ENCODE results near the gene KCNH4. TPM values are rescaled to one million over a fixed set of nuclear protein-coding genes. Genes with fewer than 3 reads are reported as not detected.

Gene KCNH4
- total RNA-seq, 1 experiment from 2014 or later, result 0.28 TPM

DNA sequence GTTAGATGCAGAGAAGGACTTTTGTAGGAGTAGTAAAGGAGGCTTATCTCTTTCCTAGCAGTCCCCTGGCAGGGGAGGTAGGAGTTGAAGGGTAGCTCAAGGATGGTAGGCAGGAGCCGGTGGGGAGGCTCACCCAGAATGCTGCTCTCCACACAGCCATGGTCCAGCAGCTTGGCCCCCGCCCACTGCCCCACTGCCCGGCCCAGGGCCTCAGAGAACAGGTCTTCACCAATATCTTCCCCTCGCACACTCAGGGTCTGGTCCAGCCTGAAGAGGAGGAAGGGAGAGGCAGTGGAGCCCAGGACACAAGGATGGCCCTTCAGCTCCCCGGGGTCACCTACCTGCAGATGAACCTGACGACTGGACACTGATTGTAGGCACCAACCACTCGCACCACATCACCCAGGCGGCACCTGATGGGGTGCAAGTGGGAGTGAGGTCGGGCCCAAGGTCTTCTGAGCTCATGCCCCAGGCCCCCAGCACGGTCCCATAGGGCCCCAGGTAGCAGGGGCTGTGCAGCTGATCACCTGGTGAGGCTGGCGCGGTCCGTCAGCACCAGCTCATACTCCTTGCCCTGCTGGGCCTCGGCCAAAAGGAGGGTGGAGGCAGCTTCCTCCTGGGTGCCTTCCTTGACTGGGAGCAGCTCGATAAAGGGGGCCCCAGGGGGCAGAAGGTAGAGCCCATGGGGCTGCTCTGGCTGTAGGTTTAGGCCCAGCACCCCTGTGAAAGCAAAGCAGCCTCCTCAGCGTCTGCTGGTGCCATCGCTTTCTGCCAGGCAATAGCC lies 9.7 kb upstream of the KCNH4 start:
- H3K4me1 ChIP-seq (ENCODE audit: insufficient read depth, low read length, poor library complexity, severe bottlenecking), result no peaks in the 10 kb centered on the region
- H3K27me3 ChIP-seq (replicated peaks; ENCODE audit: insufficient read depth, low read depth, low read length, poor library complexity), result no peaks in the 10 kb centered on the region
- no peak overlapping the region for H3K27ac ChIP-seq (ENCODE audit: low read depth, low read length, poor library complexity, severe bottlenecking)
- H3K4me3 ChIP-seq (ENCODE audit: low read depth, low read length, poor library complexity, severe bottlenecking), result no peak overlapping the region
- TF ChIP-seq, protein P1, sequence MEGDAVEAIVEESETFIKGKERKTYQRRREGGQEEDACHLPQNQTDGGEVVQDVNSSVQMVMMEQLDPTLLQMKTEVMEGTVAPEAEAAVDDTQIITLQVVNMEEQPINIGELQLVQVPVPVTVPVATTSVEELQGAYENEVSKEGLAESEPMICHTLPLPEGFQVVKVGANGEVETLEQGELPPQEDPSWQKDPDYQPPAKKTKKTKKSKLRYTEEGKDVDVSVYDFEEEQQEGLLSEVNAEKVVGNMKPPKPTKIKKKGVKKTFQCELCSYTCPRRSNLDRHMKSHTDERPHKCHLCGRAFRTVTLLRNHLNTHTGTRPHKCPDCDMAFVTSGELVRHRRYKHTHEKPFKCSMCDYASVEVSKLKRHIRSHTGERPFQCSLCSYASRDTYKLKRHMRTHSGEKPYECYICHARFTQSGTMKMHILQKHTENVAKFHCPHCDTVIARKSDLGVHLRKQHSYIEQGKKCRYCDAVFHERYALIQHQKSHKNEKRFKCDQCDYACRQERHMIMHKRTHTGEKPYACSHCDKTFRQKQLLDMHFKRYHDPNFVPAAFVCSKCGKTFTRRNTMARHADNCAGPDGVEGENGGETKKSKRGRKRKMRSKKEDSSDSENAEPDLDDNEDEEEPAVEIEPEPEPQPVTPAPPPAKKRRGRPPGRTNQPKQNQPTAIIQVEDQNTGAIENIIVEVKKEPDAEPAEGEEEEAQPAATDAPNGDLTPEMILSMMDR (conservative IDR thresholded peaks at IDR 0.05; ENCODE audit: low read depth, low read length), result no peak
- no TSS peak for BruUV-seq (replicated peaks)
- intact Hi-C loops (cut with micrococcal nuclease; ENCODE audit: unreplicated experiment), result no loop called here
- H3K9me3 ChIP-seq (ENCODE audit: low read depth, low read length, poor library complexity, severe bottlenecking), result no peaks in the 10 kb centered on the region
- DNase-seq (ENCODE audit: low spot score), result no peak
- ChIA-PET CTCF (interaction anchor here (1.0 kb wide), 1 partner anchor 9 kb away, joined by 3 read pairs; the partner anchor contains the start of gene KCNH4), POLR2A (ENCODE audit: low non-redundant PET) (no interaction called here)
- no peaks in the 10 kb centered on the region for H3K36me3 ChIP-seq (ENCODE audit: insufficient read depth, low read length, poor library complexity, severe bottlenecking)

DNA sequence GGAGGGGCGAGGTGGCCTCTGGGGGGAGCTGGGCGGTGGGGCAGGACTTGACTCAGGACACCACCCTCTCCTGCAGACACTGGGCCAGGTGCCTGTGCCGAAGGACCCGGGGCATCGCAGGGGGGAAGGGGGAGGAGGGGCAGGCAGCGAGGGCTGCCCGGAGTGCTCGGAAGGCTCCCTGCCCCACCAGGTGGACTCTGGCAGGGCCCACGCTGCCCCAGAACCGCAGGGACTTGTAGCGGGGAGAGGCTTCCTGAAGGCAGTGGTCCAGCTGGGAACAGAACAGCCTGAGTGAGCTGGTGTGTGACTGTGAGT lies 8.7 kb upstream of the KCNH4 start:
- Histone ChIP-seq H3K4me3 (ENCODE audit: low read depth, low read length, poor library complexity, severe bottlenecking) (no peak overlapping the region), H3K4me1 (ENCODE audit: insufficient read depth, low read length, poor library complexity, severe bottlenecking) (no peaks in the 10 kb centered on the region), H3K27ac (ENCODE audit: low read depth, low read length, poor library complexity, severe bottlenecking) (no peak overlapping the region), H3K36me3 (ENCODE audit: insufficient read depth, low read length, poor library complexity, severe bottlenecking) (no peaks in the 10 kb centered on the region), H3K27me3 (replicated peaks; ENCODE audit: insufficient read depth, low read depth, low read length, poor library complexity) (no peaks in the 10 kb centered on the region), H3K9me3 (ENCODE audit: low read depth, low read length, poor library complexity, severe bottlenecking) (no peaks in the 10 kb centered on the region)
- TF ChIP-seq, protein P1 (conservative IDR thresholded peaks at IDR 0.05; ENCODE audit: low read depth, low read length), result no peak
- no peak for TF ChIP-seq EZH2 (IDR thresholded peaks at IDR 0.05; ENCODE audit: borderline replicate concordance, low read depth, low read length, poor library complexity, severe bottlenecking)
- DNase-seq (ENCODE audit: low spot score), result no peak
- ChIA-PET POLR2A (ENCODE audit: low non-redundant PET) (no interaction called here), CTCF (interaction anchor here (1.0 kb wide), 1 partner anchor 8 kb away, joined by 3 read pairs; the partner anchor contains the start of gene KCNH4)
- intact Hi-C loops (cut with micrococcal nuclease; ENCODE audit: unreplicated experiment), result no loop called here
- no TSS peak for BruUV-seq (replicated peaks)

DNA sequence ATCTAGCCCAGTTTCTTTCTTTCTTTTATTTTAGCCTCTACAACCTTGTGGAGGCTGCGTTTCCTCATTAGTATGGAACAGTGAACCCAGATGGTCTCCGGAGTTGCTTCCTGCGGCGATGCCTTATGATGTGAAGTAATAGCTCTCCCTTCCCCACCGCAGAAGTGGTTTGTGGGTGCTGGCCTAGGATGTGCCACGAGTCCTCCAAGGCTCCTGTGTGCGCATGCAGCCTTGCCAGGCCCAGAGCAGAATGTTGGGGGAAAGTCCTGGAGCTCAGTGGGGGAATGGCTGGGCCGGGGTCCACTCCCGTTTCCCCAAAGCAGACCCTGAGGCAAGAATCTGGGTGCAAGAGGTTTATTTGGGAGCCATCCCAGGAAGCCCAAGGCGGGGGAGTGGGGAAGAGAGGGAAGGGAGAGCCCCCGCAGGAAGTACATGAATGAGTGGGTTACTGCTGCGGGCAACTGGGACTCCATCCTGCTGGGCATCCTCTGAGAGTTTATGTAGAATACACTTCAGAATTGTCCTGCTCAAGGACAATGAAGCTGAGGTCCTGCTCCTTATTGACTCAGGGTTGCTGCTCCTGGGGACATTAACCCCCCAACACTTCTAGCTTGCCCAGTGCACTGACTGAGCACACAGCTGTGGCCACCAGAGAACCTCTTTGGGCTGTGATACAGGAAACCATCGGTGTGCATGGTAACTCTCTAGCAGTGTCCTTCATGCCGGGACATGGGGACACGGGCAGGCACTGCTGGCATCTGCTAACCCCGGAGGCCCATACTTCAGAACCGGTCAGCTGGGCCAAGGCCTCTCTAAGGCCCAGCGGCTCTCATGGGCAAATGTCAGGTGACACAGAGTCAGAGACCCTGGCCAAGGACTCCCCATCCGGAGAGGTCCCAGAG lies 8.1 kb upstream of the KCNH4 start:
- TF ChIP-seq, protein P1 (conservative IDR thresholded peaks at IDR 0.05; ENCODE audit: low read depth, low read length), result no peak
- no peak for TF ChIP-seq EZH2 (IDR thresholded peaks at IDR 0.05; ENCODE audit: borderline replicate concordance, low read depth, low read length, poor library complexity, severe bottlenecking)
- CTCF ChIA-PET, result interaction anchor here (1.0 kb wide), 1 partner anchor 8 kb away, joined by 3 read pairs; the partner anchor contains the start of gene KCNH4
- no peak for DNase-seq (ENCODE audit: low spot score)
- Histone ChIP-seq H3K27ac (ENCODE audit: low read depth, low read length, poor library complexity, severe bottlenecking) (no peak overlapping the region), H3K9me3 (ENCODE audit: low read depth, low read length, poor library complexity, severe bottlenecking) (no peaks in the 10 kb centered on the region), H3K4me1 (ENCODE audit: insufficient read depth, low read length, poor library complexity, severe bottlenecking) (no peaks in the 10 kb centered on the region), H3K27me3 (replicated peaks; ENCODE audit: insufficient read depth, low read depth, low read length, poor library complexity) (no peaks in the 10 kb centered on the region), H3K36me3 (ENCODE audit: insufficient read depth, low read length, poor library complexity, severe bottlenecking) (no peaks in the 10 kb centered on the region), H3K4me3 (ENCODE audit: low read depth, low read length, poor library complexity, severe bottlenecking) (no peak overlapping the region)
- POLR2A ChIA-PET (ENCODE audit: low non-redundant PET), result no interaction called here
- intact Hi-C loops (cut with micrococcal nuclease; ENCODE audit: unreplicated experiment), result no loop called here
- BruUV-seq (replicated peaks), result no TSS peak
